Activated T-helper 2 cell treated with anti-CD3 and anti-CD28 coated beads, Interferon-gamma antibody, Interleukin-2, Interleukin-4, amounts not matched to agents 10 μg/mL and 5 μg/mL and 100 μg/mL, durations not matched to agents 14 hours and 24 hours and 36 hours (primary cell): Measurements from ENCODE around the gene CNTFR. TPM values are rescaled to one million over a fixed set of nuclear protein-coding genes. Genes with fewer than 3 reads are reported as not detected.

Experiments used
- DNase-seq: peaks from one replicate; pipeline ENCODE4 v3.0.0; 2021; ENCODE audit warnings: low spot score
- H3K27ac Mint-ChIP-seq: one replicate; pipeline ENCODE4 v1.8.0; 2021; ENCODE audit warnings: mixed read lengths
- H3K27me3 Mint-ChIP-seq: one replicate; pipeline ENCODE4 v1.8.0; 2021; ENCODE audit warnings: low read depth, mixed read lengths
- H3K36me3 Mint-ChIP-seq: one replicate; pipeline ENCODE4 v1.8.0; 2021; ENCODE audit warnings: low read depth, mixed read lengths
- H3K4me1 Mint-ChIP-seq: one replicate; pipeline ENCODE4 v1.8.0; 2021; ENCODE audit warnings: low read depth, mixed read lengths
- H3K4me3 Mint-ChIP-seq: one replicate; pipeline ENCODE4 v1.8.0; 2021; ENCODE audit warnings: low read depth, mild to moderate bottlenecking, moderate library complexity, mixed read lengths
- H3K9me3 Mint-ChIP-seq: one replicate; pipeline ENCODE4 v1.8.0; 2021; ENCODE audit warnings: mixed read lengths
- intact Hi-C: fragments of 100-400 bp; cut with micrococcal nuclease; formaldehyde crosslinking; loops from one replicate; pipeline ENCODE4 v1.15.1; 2023
- total RNA-seq: library from RNA; stranded (reverse); gene quantifications from 2 replicates; pipeline ENCODE4 v1.2.3, GENCODE V29; 2022

The CNTFR gene
- total RNA-seq, 1 donor from 2014 or later = not detected

- peaks cover 17% of the 10 kb centered on the region for H3K27me3 Mint-ChIP-seq
- intact Hi-C loops = no loop called here
- H3K36me3 Mint-ChIP-seq = no peaks in the 10 kb centered on the region
- H3K27ac Mint-ChIP-seq = no peak overlapping the region
- no peak for DNase-seq
- H3K4me3 Mint-ChIP-seq = no peak overlapping the region
- no peaks in the 10 kb centered on the region for H3K4me1 Mint-ChIP-seq
- no peaks in the 10 kb centered on the region for H3K9me3 Mint-ChIP-seq
Measured at GRCh38 chr9:34515959-34516358, 73.6 kb downstream of the CNTFR start.

GRCh38 chr9:34514816-34515215, 74.7 kb downstream of the CNTFR start:
- H3K9me3 Mint-ChIP-seq = no peaks in the 10 kb centered on the region
- peaks cover 9% of the 10 kb centered on the region for H3K27me3 Mint-ChIP-seq
- no peak overlapping the region for H3K27ac Mint-ChIP-seq
- intact Hi-C loops = no loop called here
- no peak for DNase-seq
- no peaks in the 10 kb centered on the region for H3K36me3 Mint-ChIP-seq
- H3K4me3 Mint-ChIP-seq = no peak overlapping the region
- H3K4me1 Mint-ChIP-seq = no peaks in the 10 kb centered on the region

- Mint-ChIP-seq H3K27me3 (peaks cover 9% of the 10 kb centered on the region), H3K4me3 (no peak overlapping the region), H3K27ac (no peak overlapping the region), H3K9me3 (no peaks in the 10 kb centered on the region), H3K36me3 (no peaks in the 10 kb centered on the region), H3K4me1 (no peaks in the 10 kb centered on the region)
- intact Hi-C loops = no loop called here
- no peak for DNase-seq
Measured at GRCh38 chr9:34514401-34514800, 75.1 kb downstream of the CNTFR start.

GRCh38 chr9:34513567-34514214, 75.8 kb downstream of the CNTFR start:
- Mint-ChIP-seq H3K27me3 (peaks cover 4% of the 10 kb centered on the region), H3K27ac (no peak overlapping the region), H3K4me3 (no peak overlapping the region), H3K4me1 (no peaks in the 10 kb centered on the region), H3K9me3 (no peaks in the 10 kb centered on the region), H3K36me3 (no peaks in the 10 kb centered on the region)
- intact Hi-C loops = no loop called here
- no peak for DNase-seq

- Mint-ChIP-seq H3K27me3 (peaks cover 4% of the 10 kb centered on the region), H3K27ac (no peak overlapping the region), H3K4me1 (no peaks in the 10 kb centered on the region), H3K36me3 (no peaks in the 10 kb centered on the region), H3K9me3 (no peaks in the 10 kb centered on the region), H3K4me3 (no peak overlapping the region)
- intact Hi-C loops = no loop called here
- no peak for DNase-seq
Measured at GRCh38 chr9:34512131-34513078, 77.1 kb downstream of the CNTFR start.

- Mint-ChIP-seq H3K4me3 (no peak overlapping the region), H3K36me3 (no peaks in the 10 kb centered on the region), H3K27ac (no peak overlapping the region), H3K4me1 (no peaks in the 10 kb centered on the region), H3K27me3 (peaks cover 4% of the 10 kb centered on the region), H3K9me3 (no peaks in the 10 kb centered on the region)
- intact Hi-C loops = no loop called here
- no peak for DNase-seq
Measured at GRCh38 chr9:34510497-34511468, 78.7 kb downstream of the CNTFR start.

GRCh38 chr9:34508951-34509350, 80.6 kb downstream of the CNTFR start:
- intact Hi-C loops = no loop called here
- no peak for DNase-seq
- no peaks in the 10 kb centered on the region for H3K27me3 Mint-ChIP-seq
- no peaks in the 10 kb centered on the region for H3K9me3 Mint-ChIP-seq
- no peaks in the 10 kb centered on the region for H3K4me1 Mint-ChIP-seq
- no peak overlapping the region for H3K27ac Mint-ChIP-seq
- H3K36me3 Mint-ChIP-seq = no peaks in the 10 kb centered on the region
- no peak overlapping the region for H3K4me3 Mint-ChIP-seq

- Mint-ChIP-seq H3K9me3 (no peaks in the 10 kb centered on the region), H3K27me3 (no peaks in the 10 kb centered on the region), H3K4me3 (no peak overlapping the region), H3K27ac (no peak overlapping the region), H3K36me3 (no peaks in the 10 kb centered on the region), H3K4me1 (no peaks in the 10 kb centered on the region)
- intact Hi-C loops = no loop called here
- DNase-seq = no peak
Measured at GRCh38 chr9:34508463-34508862, 81.1 kb downstream of the CNTFR start.

GRCh38 chr9:34507966-34508365, 81.6 kb downstream of the CNTFR start:
- Mint-ChIP-seq H3K4me1 (no peaks in the 10 kb centered on the region), H3K9me3 (no peaks in the 10 kb centered on the region), H3K36me3 (no peaks in the 10 kb centered on the region), H3K4me3 (no peak overlapping the region), H3K27me3 (no peaks in the 10 kb centered on the region), H3K27ac (no peak overlapping the region)
- DNase-seq = no peak
- intact Hi-C loops = no loop called here

GRCh38 chr9:34507556-34507955, 82.0 kb downstream of the CNTFR start:
- H3K4me3 Mint-ChIP-seq = no peak overlapping the region

GRCh38 chr9:34506623-34507022, 82.9 kb downstream of the CNTFR start:
- intact Hi-C loops = no loop called here
- H3K36me3 Mint-ChIP-seq = no peaks in the 10 kb centered on the region
- DNase-seq = no peak
- H3K4me3 Mint-ChIP-seq = no peak overlapping the region
- H3K9me3 Mint-ChIP-seq = no peaks in the 10 kb centered on the region
- no peaks in the 10 kb centered on the region for H3K27me3 Mint-ChIP-seq
- no peak overlapping the region for H3K27ac Mint-ChIP-seq
- H3K4me1 Mint-ChIP-seq = no peaks in the 10 kb centered on the region

More at GRCh38 chr9:34507556-34507955, 82.0 kb downstream of the CNTFR start:
- intact Hi-C loops = no loop called here
- DNase-seq = no peak
- Mint-ChIP-seq H3K4me1 (no peaks in the 10 kb centered on the region), H3K27ac (no peak overlapping the region), H3K9me3 (no peaks in the 10 kb centered on the region), H3K36me3 (no peaks in the 10 kb centered on the region), H3K27me3 (no peaks in the 10 kb centered on the region)

- no peak for DNase-seq
Measured at GRCh38 chr9:34505370-34506120, 84.0 kb downstream of the CNTFR start.

More at GRCh38 chr9:34505370-34506120, 84.0 kb downstream of the CNTFR start:
- Mint-ChIP-seq H3K4me1 (peaks cover 1% of the 10 kb centered on the region), H3K9me3 (no peaks in the 10 kb centered on the region), H3K36me3 (no peaks in the 10 kb centered on the region), H3K4me3 (no peak overlapping the region), H3K27ac (no peak overlapping the region), H3K27me3 (no peaks in the 10 kb centered on the region)
- intact Hi-C loops = no loop called here
